Gastroesophageal sphincter (tissue), 4 donors: ENCODE data around the gene SSC5D. TPM values are rescaled to one million over a fixed set of nuclear protein-coding genes. Genes with fewer than 3 reads are reported as not detected.

Source experiments
- ATAC-seq: fragments of 150-250 bp; one replicate; pipeline ENCODE4 v1.9.1; 2016; ENCODE audit warnings: mild to moderate bottlenecking, moderate library complexity
- H3K27ac ChIP-seq, 4 donors: fragments of 200-600 bp; sonication (generic) in 3 of 4; 1 replicate in 3 of 4; 2 replicates in 1 of 4; pipeline ENCODE4 v1.5.1; 2016 to 2019
- H3K27me3 ChIP-seq: fragments of 200-600 bp; sonication (generic); one replicate; pipeline ENCODE4 v1.5.1; 2019
- H3K36me3 ChIP-seq, 2 donors: fragments of 200-600 bp; sonication (generic); one replicate each; pipeline ENCODE4 v1.5.1; 2019; ENCODE audit warnings: control low read depth in 1 of 2
- H3K4me1 ChIP-seq, 3 donors: fragments of 200-600 bp; sonication (generic); 1 replicate in 2 of 3; 2 replicates in 1 of 3; pipeline ENCODE4 v1.5.1; 2016 to 2019; ENCODE audit warnings: control low read depth in 2 of 3
- H3K4me3 ChIP-seq, 2 donors: fragments of 200-600 bp; sonication (generic); one replicate each; pipeline ENCODE4 v1.5.1; 2019; ENCODE audit warnings: mild to moderate bottlenecking in 1 of 2, moderate library complexity in 1 of 2
- H3K9me3 ChIP-seq, 3 donors: fragments of 200-600 bp; sonication (generic); one replicate each; pipeline ENCODE4 v1.5.1; 2017 to 2019; ENCODE audit warnings: control low read depth in 2 of 3
- CTCF ChIP-seq, 4 experiments: fragments of 200-600 bp in 2 of 4; fragments of 450-650 bp in 2 of 4; sonication (generic) in 1 of 4; IDR thresholded peaks; one replicate each; pipeline ENCODE4 v1.5.1; 2017 to 2019; ENCODE audit warnings: antibody characterized with exemption in 4 of 4, mild to moderate bottlenecking in 2 of 4, moderate library complexity in 2 of 4
- EP300 ChIP-seq: sonication (generic); formaldehyde crosslinking; IDR thresholded peaks from one replicate; pipeline ENCODE4 v1.6.1; 2017; ENCODE audit warnings: antibody characterized with exemption, mild to moderate bottlenecking
- POLR2A ChIP-seq, 2 donors: fragments of 450-650 bp; IDR thresholded peaks; one replicate each; pipeline ENCODE4 v1.6.1; 2017; ENCODE audit warnings: antibody characterized with exemption in 2 of 2, mild to moderate bottlenecking in 2 of 2, moderate library complexity in 1 of 2
- POLR2AphosphoS5 ChIP-seq: sonication (generic); formaldehyde crosslinking; IDR thresholded peaks from one replicate; pipeline ENCODE4 v1.6.1; 2017; ENCODE audit warnings: antibody characterized with exemption
- WGBS, 2 donors: methylation state at CpG; one replicate each; pipeline ENCODE4 v1.1.5; 2018; ENCODE audit warnings: low coverage in 1 of 2; 5-methylcytosine and 5-hydroxymethylcytosine counted together
- total RNA-seq, 4 donors: library from RNA; depleted of rRNA; stranded (reverse); fragments of >200 nt; gene quantifications; one replicate each; pipeline ENCODE4 v1.1.0, GENCODE V29; 2016

SSC5D gene
- total RNA-seq, 4 donors from 2014 or later, result 6.3 to 39.2 (median 23.5) TPM

GRCh38 chr19:55451163-55451964 is 36.9 kb upstream of the SSC5D start:
- peaks cover 0 to 25% (median 14%) of the 10 kb centered on the region in 3 donors for H3K4me1 ChIP-seq
- ATAC-seq, result no peak
- H3K9me3 ChIP-seq, result no peaks in the 10 kb centered on the region
- TF ChIP-seq CTCF (IDR thresholded peaks at IDR 0.05) (no peak), POLR2A (IDR thresholded peaks at IDR 0.05) (no peak)
- H3K36me3 ChIP-seq, result peaks cover 0 to 18% of the 10 kb centered on the region in 2 donors
- peak overlapping the region in 1 of 2 donors; percentile 25 for H3K4me3 ChIP-seq
- H3K27ac ChIP-seq, result no peak overlapping the region
- peaks cover 54% of the 10 kb centered on the region for H3K27me3 ChIP-seq
- 2 to 4% methylated on average over 11 to 12 of the region's 80 CpGs for WGBS, 2 donors

- Histone ChIP-seq H3K27ac (no peak overlapping the region), H3K36me3 (peaks cover 0 to 25% of the 10 kb centered on the region in 2 donors), H3K27me3 (peaks cover 46% of the 10 kb centered on the region), H3K4me3 (peak overlapping the region in 1 of 2 donors; percentile 33), H3K9me3 (no peaks in the 10 kb centered on the region), H3K4me1 (peaks cover 0 to 25% (median 14%) of the 10 kb centered on the region in 3 donors)
- no peak for ATAC-seq
- WGBS, 2 donors, result 0% methylated on average over 5 of the region's 57 CpGs; no CpG with 5 or more reads in 1 of the 2 donors
- TF ChIP-seq POLR2AphosphoS5 (no peak), POLR2A (IDR thresholded peaks at IDR 0.05) (no peak), EP300 (no peak), CTCF (IDR thresholded peaks at IDR 0.05) (no peak)
Measured at GRCh38 chr19:55451965-55452748, 36.1 kb upstream of the SSC5D start.

GRCh38 chr19:55452749-55453346 is 35.4 kb upstream of the SSC5D start:
- peaks cover 0 to 25% (median 14%) of the 10 kb centered on the region in 3 donors for H3K4me1 ChIP-seq
- H3K27me3 ChIP-seq, result peaks cover 40% of the 10 kb centered on the region
- peak; percentile 79 for ATAC-seq
- H3K36me3 ChIP-seq, result peaks cover 0 to 26% of the 10 kb centered on the region in 2 donors
- H3K9me3 ChIP-seq, result no peaks in the 10 kb centered on the region
- no peak overlapping the region for H3K27ac ChIP-seq
- H3K4me3 ChIP-seq, result peak overlapping the region in 1 of 2 donors; percentile 33
- no peak for TF ChIP-seq POLR2A (IDR thresholded peaks at IDR 0.05)
- no peak for TF ChIP-seq POLR2AphosphoS5
- TF ChIP-seq CTCF (IDR thresholded peaks at IDR 0.05), result no peak
- TF ChIP-seq EP300, result no peak
- no CpG with 5 or more reads among the region's 34 CpGs for WGBS, 2 donors

- WGBS, 2 donors, result 92 to 94% methylated on average over 8 to 10 of the region's 12 CpGs
- ATAC-seq, result no peak
- Histone ChIP-seq H3K4me1 (peaks cover 0 to 29% (median 14%) of the 10 kb centered on the region in 3 donors), H3K4me3 (no peak overlapping the region), H3K27me3 (peaks cover 40% of the 10 kb centered on the region), H3K9me3 (no peaks in the 10 kb centered on the region), H3K36me3 (peaks cover 0 to 26% of the 10 kb centered on the region in 2 donors), H3K27ac (no peak overlapping the region)
- no peak for TF ChIP-seq POLR2A (IDR thresholded peaks at IDR 0.05)
Measured at GRCh38 chr19:55453511-55454260, 34.5 kb upstream of the SSC5D start.

GRCh38 chr19:55454787-55455243 is 33.4 kb upstream of the SSC5D start:
- TF ChIP-seq POLR2AphosphoS5, result no peak
- TF ChIP-seq EP300, result no peak
- no peak for TF ChIP-seq POLR2A (IDR thresholded peaks at IDR 0.05)
- TF ChIP-seq CTCF (IDR thresholded peaks at IDR 0.05), result peak in 3 of 4 experiments; percentile 29 to 58 (median 48)
- Histone ChIP-seq H3K4me1 (peaks cover 0 to 41% (median 14%) of the 10 kb centered on the region in 3 donors), H3K27me3 (peaks cover 30% of the 10 kb centered on the region), H3K36me3 (peaks cover 0 to 26% of the 10 kb centered on the region in 2 donors), H3K9me3 (no peaks in the 10 kb centered on the region), H3K4me3 (no peak overlapping the region), H3K27ac (no peak overlapping the region)
- no peak for ATAC-seq
- no CpG with 5 or more reads among the region's 14 CpGs for WGBS, 2 donors
